NB4 (cell line): Measurements from ENCODE around the gene XPO5.

Experiments used
- DNase-seq: peaks from one replicate; pipeline ENCODE4 v3.0.0; 2010; ENCODE audit warnings: low read depth
- H3K4me3 ChIP-seq: one replicate; pipeline ENCODE4 v1.5.1; 2011; ENCODE audit warnings: mild to moderate bottlenecking, low read depth, low read length, moderate library complexity
- MYC ChIP-seq: IDR thresholded peaks from 2 replicates; pipeline ENCODE4 v1.6.1; 2011; ENCODE audit warnings: low read depth, low read length
- POLR2A ChIP-seq: IDR thresholded peaks from 2 replicates; pipeline ENCODE4 v1.6.1; 2011; ENCODE audit warnings: mild to moderate bottlenecking; ENCODE audit not compliant: insufficient read length; ENCODE audit errors: extremely low read depth
- TF ChIP-seq, protein P1 (sequence below): IDR thresholded peaks from one replicate; pipeline ENCODE4 v1.5.1; 2012; ENCODE audit warnings: low read depth, low read length
- TF ChIP-seq, protein P2 (sequence below): IDR thresholded peaks from 2 replicates; pipeline ENCODE4 v1.6.1; 2011; ENCODE audit warnings: low read depth, low read length

XPO5 gene

DNA sequence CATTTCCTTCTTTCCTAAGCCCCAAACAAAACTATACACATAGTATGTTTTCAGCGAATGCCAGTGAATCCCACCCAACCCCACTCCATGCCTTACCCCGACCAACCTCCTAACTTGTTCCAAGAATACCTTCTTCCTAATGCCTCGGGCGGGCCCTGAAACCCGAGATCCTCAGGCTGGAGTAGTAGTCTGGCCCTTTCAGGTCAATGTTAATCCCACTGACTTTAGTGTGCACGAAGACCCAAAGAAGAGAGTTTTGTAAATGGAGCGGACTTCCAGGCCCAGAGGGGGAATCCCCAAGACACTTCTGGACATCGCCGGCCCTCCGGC is 59.5 kb downstream of the XPO5 start:
- peak overlapping the region; percentile 93 for H3K4me3 ChIP-seq
- DNase-seq, result no peak
- TF ChIP-seq POLR2A, result no peak
- TF ChIP-seq, protein P1, sequence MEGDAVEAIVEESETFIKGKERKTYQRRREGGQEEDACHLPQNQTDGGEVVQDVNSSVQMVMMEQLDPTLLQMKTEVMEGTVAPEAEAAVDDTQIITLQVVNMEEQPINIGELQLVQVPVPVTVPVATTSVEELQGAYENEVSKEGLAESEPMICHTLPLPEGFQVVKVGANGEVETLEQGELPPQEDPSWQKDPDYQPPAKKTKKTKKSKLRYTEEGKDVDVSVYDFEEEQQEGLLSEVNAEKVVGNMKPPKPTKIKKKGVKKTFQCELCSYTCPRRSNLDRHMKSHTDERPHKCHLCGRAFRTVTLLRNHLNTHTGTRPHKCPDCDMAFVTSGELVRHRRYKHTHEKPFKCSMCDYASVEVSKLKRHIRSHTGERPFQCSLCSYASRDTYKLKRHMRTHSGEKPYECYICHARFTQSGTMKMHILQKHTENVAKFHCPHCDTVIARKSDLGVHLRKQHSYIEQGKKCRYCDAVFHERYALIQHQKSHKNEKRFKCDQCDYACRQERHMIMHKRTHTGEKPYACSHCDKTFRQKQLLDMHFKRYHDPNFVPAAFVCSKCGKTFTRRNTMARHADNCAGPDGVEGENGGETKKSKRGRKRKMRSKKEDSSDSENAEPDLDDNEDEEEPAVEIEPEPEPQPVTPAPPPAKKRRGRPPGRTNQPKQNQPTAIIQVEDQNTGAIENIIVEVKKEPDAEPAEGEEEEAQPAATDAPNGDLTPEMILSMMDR, result no peak
- TF ChIP-seq, protein P2, sequence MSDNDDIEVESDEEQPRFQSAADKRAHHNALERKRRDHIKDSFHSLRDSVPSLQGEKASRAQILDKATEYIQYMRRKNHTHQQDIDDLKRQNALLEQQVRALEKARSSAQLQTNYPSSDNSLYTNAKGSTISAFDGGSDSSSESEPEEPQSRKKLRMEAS, result no peak
- no peak for TF ChIP-seq MYC

DNA sequence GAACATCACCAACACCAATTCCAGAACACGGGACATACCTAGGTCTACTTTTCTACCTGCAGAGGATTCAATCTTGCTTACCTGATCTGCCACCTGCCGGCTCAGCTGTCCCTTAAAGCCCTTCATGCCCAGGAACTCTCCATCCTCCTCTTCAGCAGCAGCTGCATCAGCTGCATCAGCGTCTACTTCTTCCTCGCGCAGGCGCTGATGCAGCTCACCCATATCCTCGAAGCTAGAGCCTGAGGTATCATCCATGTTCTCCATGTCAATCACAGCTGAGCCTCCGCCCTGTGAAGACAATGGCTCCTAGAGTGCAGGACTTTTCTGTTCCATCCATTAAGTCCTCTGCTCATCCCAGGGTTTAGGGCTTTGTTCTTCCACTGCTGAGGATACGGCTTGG is 60.0 kb downstream of the XPO5 start:
- no peak for DNase-seq
- peak overlapping the region; percentile 93 for H3K4me3 ChIP-seq
- TF ChIP-seq, protein P2, result no peak
- TF ChIP-seq, protein P1, result no peak
- TF ChIP-seq POLR2A (no peak), MYC (no peak)

DNA sequence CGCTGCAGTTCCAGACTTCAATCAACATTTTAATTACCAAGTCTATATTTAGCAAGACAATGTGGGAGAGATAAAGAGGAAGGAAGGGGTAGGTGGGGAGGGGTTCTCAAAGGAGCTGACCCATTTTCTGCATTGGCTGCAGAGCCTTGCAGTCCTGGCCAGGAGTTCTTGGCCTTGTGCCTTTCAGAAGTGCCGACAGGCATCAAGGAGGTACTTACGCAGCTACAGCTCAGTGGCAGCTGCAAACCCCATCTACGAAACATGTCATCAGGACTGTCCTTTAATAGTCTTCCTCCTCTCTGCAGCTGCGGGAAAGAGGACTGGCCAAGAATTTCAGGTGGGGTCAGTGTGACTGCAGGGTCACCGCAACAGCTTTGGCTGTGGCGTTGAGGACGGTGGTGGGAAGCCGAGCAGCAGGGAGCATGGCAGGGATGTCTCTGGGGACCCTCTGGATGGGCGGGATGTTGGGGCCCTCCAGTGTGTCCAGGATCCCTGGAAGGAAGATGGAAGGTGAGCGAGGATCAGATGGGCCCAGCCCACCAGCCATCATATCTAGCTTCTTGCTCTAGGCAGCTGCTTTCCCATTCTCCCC is 63.9 kb downstream of the XPO5 start:
- TF ChIP-seq MYC, result no peak
- TF ChIP-seq POLR2A, result no peak
- TF ChIP-seq, protein P2, result no peak
- TF ChIP-seq, protein P1, result no peak
- peak; percentile 22 for DNase-seq

DNA sequence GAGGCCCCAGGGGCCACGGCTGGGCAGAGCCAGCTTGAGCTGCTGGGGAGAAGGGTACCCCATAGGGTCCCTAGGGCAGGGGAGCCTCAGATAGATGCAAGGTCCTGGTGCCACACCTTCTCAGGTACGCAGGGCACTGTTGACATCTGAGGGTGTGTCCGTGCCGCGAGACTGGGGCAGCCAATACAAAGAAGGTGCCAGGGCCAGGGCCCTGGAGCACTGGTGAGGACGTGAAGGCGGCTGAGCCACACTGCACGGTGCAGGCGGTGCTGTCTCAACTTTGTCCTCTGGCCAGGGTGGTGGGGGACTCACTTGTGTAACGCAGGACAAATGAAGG is 65.0 kb downstream of the XPO5 start:
- TF ChIP-seq, protein P2, result no peak
- TF ChIP-seq MYC, result no peak
- TF ChIP-seq, protein P1, result no peak
- no peak for TF ChIP-seq POLR2A
- no peak overlapping the region for H3K4me3 ChIP-seq
- no peak for DNase-seq

More for the DNA sequence above, 63.9 kb downstream of the XPO5 start:
- H3K4me3 ChIP-seq, result no peak overlapping the region

DNA sequence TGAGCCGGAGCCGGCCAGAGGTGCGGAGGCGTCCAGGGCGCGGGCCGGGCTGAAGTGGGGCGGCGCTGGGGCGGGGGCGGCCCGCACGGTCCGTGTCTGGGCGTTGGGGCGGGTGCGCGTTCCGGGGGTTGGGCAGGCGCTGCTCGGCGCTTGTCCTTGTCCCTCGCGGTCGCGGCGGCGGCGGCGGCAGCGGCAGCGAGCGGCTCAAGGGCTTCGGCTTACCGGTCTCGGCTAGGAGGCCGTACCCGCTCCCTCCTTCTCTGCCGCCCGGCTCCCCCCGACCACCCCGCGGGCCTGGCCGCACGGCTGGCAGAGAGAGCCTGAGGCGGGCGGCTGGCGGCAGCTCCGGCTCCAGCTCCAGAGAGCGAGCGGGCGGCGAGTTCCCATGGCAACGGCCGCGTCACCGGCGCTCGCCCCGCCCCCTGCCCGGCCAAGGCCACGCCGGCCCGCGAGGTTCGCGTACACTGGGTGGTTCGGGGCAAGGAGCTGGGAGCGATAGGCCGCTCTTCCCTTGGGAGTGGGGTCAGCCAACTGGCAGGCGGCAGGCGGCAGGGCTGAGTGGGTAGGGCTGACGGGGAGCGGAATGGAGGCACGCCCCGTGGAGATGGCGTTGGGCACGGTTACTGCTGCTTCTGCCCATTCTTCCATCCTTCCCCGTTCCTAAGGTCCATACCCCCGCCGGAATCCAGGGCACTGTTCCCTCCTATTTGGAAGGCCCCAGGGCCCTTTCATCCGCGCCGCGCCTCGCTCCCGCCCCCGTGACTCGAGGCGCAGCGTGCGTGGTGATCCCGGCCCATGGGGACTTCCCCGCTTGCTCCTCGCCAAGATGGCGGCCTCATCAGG is 65.6 kb downstream of the XPO5 start, which contains the start of gene LRRC73:
Gene LRRC73, minus strand, starts transcription at position 363 of the 843 bp plus-strand sequence. CDS start 561 bp downstream, outside the sequence.
- H3K4me3 ChIP-seq, result no peak within 1 kb of the TSS
- peak; percentile 1; the same call in 1 of the 2 replicates for TF ChIP-seq MYC
- TF ChIP-seq POLR2A, result no peak
- peak; percentile 80 for DNase-seq
